Adrenal gland (tissue), 12 donors: ENCODE results near the gene CHST8. TPM values are rescaled to one million over a fixed set of nuclear protein-coding genes. Genes with fewer than 3 reads are reported as not detected.

Source experiments
- DNase-seq, 7 donors: peaks; one replicate each; pipeline ENCODE4 v3.0.0-alpha.2; 2019 to 2020
- H3K27ac ChIP-seq, 5 donors: fragments of 200-600 bp; sonication (generic) in 4 of 5; 1 replicate in 3 of 5; 2 replicates in 2 of 5; pipeline versions ENCODE4 v1.5.1 to v1.8.0; 2016 to 2020; ENCODE audit warnings: mild to moderate bottlenecking in 1 of 5
- H3K27me3 ChIP-seq: fragments of 200-600 bp; 2 replicates; pipeline ENCODE4 v1.8.0; 2021
- H3K36me3 ChIP-seq, 2 donors: fragments of 200-600 bp; replicated peaks in 1 of 2; 1 replicate in 1 of 2; 2 replicates in 1 of 2; pipeline versions ENCODE4 v1.5.1 to v1.8.0; 2018 to 2022
- H3K4me1 ChIP-seq, 2 donors: fragments of 200-600 bp; replicated peaks in 1 of 2; 1 replicate in 1 of 2; 2 replicates in 1 of 2; pipeline versions ENCODE4 v1.5.1 to v1.8.0; 2018 to 2021
- H3K4me3 ChIP-seq, 4 donors: fragments of 200-600 bp; sonication (generic) in 3 of 4; one replicate each; pipeline ENCODE4 v1.5.1; 2016 to 2018
- H3K9me3 ChIP-seq, 3 donors: fragments of 200-600 bp; sonication (generic) in 1 of 3; replicated peaks in 1 of 3; 1 replicate in 2 of 3; 2 replicates in 1 of 3; pipeline versions ENCODE4 v1.5.1 to v1.8.0; 2016 to 2021
- CTCF ChIP-seq, 6 experiments: fragments of 450-650 bp in 4 of 6; fragments of 200-600 bp in 2 of 6; sonication (generic) in 1 of 6; IDR thresholded peaks; 1 replicate in 5 of 6; 2 replicates in 1 of 6; pipeline versions ENCODE4 v1.5.1 to v1.8.0; 2016 to 2021; ENCODE audit warnings: antibody characterized with exemption in 6 of 6, mild to moderate bottlenecking in 2 of 6, moderate library complexity in 1 of 6
- POLR2A ChIP-seq, 2 donors: fragments of 450-650 bp; IDR thresholded peaks; one replicate each; pipeline ENCODE4 v1.6.1; 2017; ENCODE audit warnings: antibody characterized with exemption in 2 of 2, mild to moderate bottlenecking in 2 of 2, moderate library complexity in 1 of 2
- WGBS, 4 donors: extraction: QIAGEN DNeasy Blood & Tissue Kit in 2 of 4; methylation state at CpG; one replicate each; pipeline versions ENCODE4 v1.1.5 to v1.1.7; 2013 to 2017; 5-methylcytosine and 5-hydroxymethylcytosine counted together
- intact Hi-C, 2 donors: fragments of 100-400 bp; cut with DNase I; formaldehyde crosslinking; loops; one replicate each; pipeline versions ENCODE4 v1.14.1 to v1.15.0; 2022 to 2023
- polyA plus RNA-seq, 3 donors: library from polyadenylated mRNA; stranded (reverse); fragments of 200-250 nt in 2 of 3; fragments of 350-450 nt in 1 of 3; fragmentation: Illumina TruSeq in 1 of 3; extraction: RNeasy Lipid Tissue Mini Kit (QIAGEN cat#74804) in 1 of 3; gene quantifications; one replicate each; pipeline ENCODE4 v1.2.3, GENCODE V29; 2013 to 2014
- total RNA-seq, 9 donors: library from RNA; depleted of rRNA in 4 of 9; stranded (reverse); fragments of >200 nt in 4 of 9; fragments of 120-200 nt in 1 of 9; fragmentation: NEBNext Ultra II Directional in 1 of 9; extraction: Animal tissue kit (Norgen Biotek cat#: 25700) in 1 of 9; gene quantifications; one replicate each; pipeline versions ENCODE4 v1.1.0 to v1.2.4, GENCODE V29; 2013 to 2023
- donor health status: healthy with polysubstance abuse.
- donor health status: Bipolar disorder and iron deficiency.
- donor health status: DM: yes; HTN: yes; CAD: no.
- donor health status: DM: no; HTN: no; CAD: no.
- donor health status: DM: no; HTN: no; CAD: no.
- donor health status: DM: yes; HTN: yes; CAD: no.

Gene CHST8
- total and polyA plus RNA-seq, 12 donors, result 0.06 to 1.9 (median 0.61) TPM; not detected in 4

GRCh38 chr19:33644284-33644836 lies 22.6 kb downstream of the CHST8 start:
- 77 to 93% (median 83%) methylated on average over 9 of the region's 9 CpGs for WGBS, 4 donors
- Histone ChIP-seq H3K27ac (no peak overlapping the region), H3K9me3 (no peaks in the 10 kb centered on the region), H3K4me1 (no peaks in the 10 kb centered on the region), H3K36me3 (no peaks in the 10 kb centered on the region), H3K27me3 (no peaks in the 10 kb centered on the region), H3K4me3 (no peak overlapping the region)
- intact Hi-C loops, result no loop called here
- TF ChIP-seq POLR2A (IDR thresholded peaks at IDR 0.05) (no peak), CTCF (IDR thresholded peaks at IDR 0.05) (no peak)
- DNase-seq, result no peak

GRCh38 chr19:33646306-33646705 lies 24.6 kb downstream of the CHST8 start:
- Histone ChIP-seq H3K36me3 (no peaks in the 10 kb centered on the region), H3K27ac (no peak overlapping the region), H3K27me3 (no peaks in the 10 kb centered on the region), H3K4me1 (no peaks in the 10 kb centered on the region), H3K4me3 (no peak overlapping the region), H3K9me3 (no peaks in the 10 kb centered on the region)
- WGBS, 4 donors, result 63 to 83% (median 81%) methylated on average over 4 of the region's 4 CpGs
- TF ChIP-seq POLR2A (IDR thresholded peaks at IDR 0.05), result no peak
- no peak for TF ChIP-seq CTCF (IDR thresholded peaks at IDR 0.05)
- intact Hi-C loops, result no loop called here
- DNase-seq, result no peak

- Histone ChIP-seq H3K4me3 (no peak overlapping the region), H3K27me3 (no peaks in the 10 kb centered on the region), H3K27ac (no peak overlapping the region), H3K9me3 (no peaks in the 10 kb centered on the region), H3K4me1 (no peaks in the 10 kb centered on the region), H3K36me3 (no peaks in the 10 kb centered on the region)
- intact Hi-C loops, result no loop called here
- TF ChIP-seq CTCF (IDR thresholded peaks at IDR 0.05), result no peak
- no peak for TF ChIP-seq POLR2A (IDR thresholded peaks at IDR 0.05)
- DNase-seq, result no peak
- WGBS, 4 donors, result 74 to 84% (median 79%) methylated on average over 6 of the region's 6 CpGs
These were observed 25.4 kb downstream of the CHST8 start for GRCh38 chr19:33647146-33647545.

GRCh38 chr19:33649627-33650305 lies 28.0 kb downstream of the CHST8 start:
- Histone ChIP-seq H3K27ac (no peak overlapping the region), H3K9me3 (no peaks in the 10 kb centered on the region), H3K36me3 (no peaks in the 10 kb centered on the region), H3K27me3 (no peaks in the 10 kb centered on the region), H3K4me1 (no peaks in the 10 kb centered on the region), H3K4me3 (no peak overlapping the region)
- DNase-seq, result no peak
- intact Hi-C loops, result no loop called here
- 44 to 54% (median 54%) methylated on average over 3 to 4 of the region's 4 CpGs for WGBS, 4 donors
- TF ChIP-seq CTCF (IDR thresholded peaks at IDR 0.05) (no peak), POLR2A (IDR thresholded peaks at IDR 0.05) (no peak)
